OCI-LY7 (cell line): ENCODE results near the gene VWC2L. TPM values are rescaled to one million over a fixed set of nuclear protein-coding genes. Genes with fewer than 3 reads are reported as not detected.

ENCODE experiments used
- BruUV-seq: library from RNA; stranded (reverse); fragments of 400-500 nt; replicated peaks from 2 replicates; lab custom pipeline; 2021; lab: Mats Ljungman, UMichigan
- CTCF ChIA-PET: fragments of 300-600 bp; sonication (Branson Sonifier 250); formaldehyde crosslinking; loops from one replicate; lab custom pipeline; 2022; ENCODE audit warnings: antibody characterized with exemption; ENCODE audit not compliant: unreplicated experiment; lab: Charles Lee
- POLR2A ChIA-PET: fragments of 300-600 bp; sonication (Branson Sonifier 250); formaldehyde crosslinking; loops from one replicate; lab custom pipeline; 2022; ENCODE audit warnings: antibody characterized with exemption; lab: Charles Lee
- DNase-seq: peaks from one replicate; pipeline ENCODE4 v3.0.0-alpha.2; 2015; ENCODE audit warnings: low spot score
- H2AFZ ChIP-seq: fragments of 200-600 bp; sonication (generic), shearing (Covaris generic); 2 replicates; pipeline ENCODE4 v1.6.1; 2014; ENCODE audit warnings: mild to moderate bottlenecking, antibody characterized with exemption, low read length, moderate library complexity
- H3K27ac ChIP-seq: fragments of 200-600 bp; sonication (generic); 2 replicates; pipeline ENCODE4 v1.5.1; 2014; ENCODE audit warnings: mixed run types, low read depth, mild to moderate bottlenecking, moderate library complexity, low read length, inconsistent platforms; ENCODE audit not compliant: poor library complexity, severe bottlenecking
- H3K36me3 ChIP-seq: fragments of 200-600 bp; sonication (generic); 2 replicates; pipeline ENCODE4 v1.6.1; 2014; ENCODE audit warnings: mild to moderate bottlenecking, antibody characterized with exemption, low read length, moderate library complexity, mixed read lengths; ENCODE audit not compliant: insufficient read depth
- H3K4me1 ChIP-seq: fragments of 200-600 bp; sonication (generic); 2 replicates; pipeline ENCODE4 v1.5.1; 2014; ENCODE audit warnings: mild to moderate bottlenecking, low read length; ENCODE audit not compliant: insufficient read depth, poor library complexity, severe bottlenecking
- H3K4me2 ChIP-seq: fragments of 200-600 bp; sonication (generic); 2 replicates; pipeline ENCODE4 v1.6.1; 2014; ENCODE audit warnings: mild to moderate bottlenecking, low read length
- H3K4me3 ChIP-seq: fragments of 200-600 bp; sonication (generic); 2 replicates; pipeline ENCODE4 v1.5.1; 2014; ENCODE audit warnings: mild to moderate bottlenecking, low read depth, low read length; ENCODE audit not compliant: poor library complexity, severe bottlenecking
- H3K79me2 ChIP-seq: fragments of 200-600 bp; sonication (generic); 2 replicates; pipeline ENCODE4 v1.6.1; 2016; ENCODE audit warnings: low read depth, mild to moderate bottlenecking, low read length, moderate library complexity, mixed read lengths; ENCODE audit not compliant: insufficient read depth
- H3K9me2 ChIP-seq: fragments of 200-600 bp; sonication (generic); 2 replicates; pipeline ENCODE4 v1.6.1; 2016; ENCODE audit warnings: mild to moderate bottlenecking, low read length, mixed read lengths; ENCODE audit not compliant: insufficient read depth
- H3K9me3 ChIP-seq: fragments of 200-600 bp; sonication (generic); 2 replicates; pipeline ENCODE4 v1.6.1; 2014; ENCODE audit warnings: mild to moderate bottlenecking, mixed run types, low read length, mixed read lengths
- H4K20me1 ChIP-seq: fragments of 200-600 bp; sonication (generic); 2 replicates; pipeline ENCODE4 v1.6.1; 2014; ENCODE audit warnings: mild to moderate bottlenecking, antibody characterized with exemption, low read length, moderate library complexity, mixed read lengths; ENCODE audit not compliant: insufficient read depth
- CTCF ChIP-seq: fragments of 200-600 bp; sonication (generic); conservative IDR thresholded peaks from 2 replicates; pipeline ENCODE4 v1.5.1; 2014; ENCODE audit warnings: mild to moderate bottlenecking, antibody characterized with exemption, low read length, moderate library complexity, mixed read lengths
- EZH2phosphoT487 ChIP-seq: fragments of 200-600 bp; sonication (generic); IDR thresholded peaks from 2 replicates; pipeline ENCODE4 v1.6.1; 2018; ENCODE audit warnings: low read depth, borderline replicate concordance, mild to moderate bottlenecking, mixed run types, antibody characterized with exemption, low read length, moderate library complexity, mixed read lengths
- intact Hi-C: fragments of 100-400 bp; cut with micrococcal nuclease; formaldehyde crosslinking; loops from one replicate; pipeline ENCODE4 v1.10.0; 2022; ENCODE audit not compliant: unreplicated experiment
- total RNA-seq, 2 experiments: library from RNA; depleted of rRNA in 1 of 2; stranded (reverse); fragments of >200 nt in 1 of 2; shearing (Covaris generic) in 1 of 2; gene quantifications; 2 replicates each; pipeline ENCODE4 v1.2.3, GENCODE V29; 2014 to 2022

Gene VWC2L
- total RNA-seq, 2 experiments from 2014 or later = not detected

GRCh38 chr2:214465363-214466146 lies 54.7 kb downstream of the VWC2L start:
- H3K4me3 ChIP-seq = no peak overlapping the region
- intact Hi-C loops = no loop called here
- POLR2A ChIA-PET = interaction anchor here (1.3 kb wide), 1 partner anchor 12 kb away, joined by 3 read pairs; no protein-coding TSS in a partner anchor
- H3K36me3 ChIP-seq = no peaks in the 10 kb centered on the region
- CTCF ChIA-PET = no interaction called here
- BruUV-seq = no TSS peak
- H2AFZ ChIP-seq = no peak overlapping the region
- DNase-seq = no peak
- no peaks in the 10 kb centered on the region for H3K9me3 ChIP-seq
- no peak overlapping the region for H3K27ac ChIP-seq
- no peaks in the 10 kb centered on the region for H3K9me2 ChIP-seq
- H3K4me2 ChIP-seq = no peak overlapping the region
- H3K79me2 ChIP-seq = no peaks in the 10 kb centered on the region
- TF ChIP-seq CTCF (no peak), EZH2phosphoT487 (no peak)
- H3K4me1 ChIP-seq = no peaks in the 10 kb centered on the region
- H4K20me1 ChIP-seq = no peaks in the 10 kb centered on the region

GRCh38 chr2:214469728-214470127 lies 58.9 kb downstream of the VWC2L start:
- intact Hi-C loops = no loop called here
- H3K9me3 ChIP-seq = no peaks in the 10 kb centered on the region
- H3K79me2 ChIP-seq = no peaks in the 10 kb centered on the region
- no TSS peak for BruUV-seq
- H2AFZ ChIP-seq = no peak overlapping the region
- CTCF ChIA-PET = no interaction called here
- DNase-seq = no peak
- no peak overlapping the region for H3K4me3 ChIP-seq
- POLR2A ChIA-PET = no interaction called here
- TF ChIP-seq EZH2phosphoT487 (no peak), CTCF (no peak)
- H3K27ac ChIP-seq = no peak overlapping the region
- no peaks in the 10 kb centered on the region for H3K9me2 ChIP-seq
- H3K36me3 ChIP-seq = no peaks in the 10 kb centered on the region
- H3K4me2 ChIP-seq = no peak overlapping the region
- H4K20me1 ChIP-seq = no peaks in the 10 kb centered on the region
- H3K4me1 ChIP-seq = no peaks in the 10 kb centered on the region

- Histone ChIP-seq H3K27ac (no peak overlapping the region), H4K20me1 (no peaks in the 10 kb centered on the region), H3K9me3 (no peaks in the 10 kb centered on the region), H3K79me2 (no peaks in the 10 kb centered on the region), H2AFZ (no peak overlapping the region), H3K9me2 (no peaks in the 10 kb centered on the region), H3K4me1 (no peaks in the 10 kb centered on the region), H3K4me2 (no peak overlapping the region), H3K36me3 (no peaks in the 10 kb centered on the region), H3K4me3 (no peak overlapping the region)
- no peak for DNase-seq
- POLR2A ChIA-PET = no interaction called here
- intact Hi-C loops = no loop called here
- CTCF ChIA-PET = no interaction called here
- BruUV-seq = no TSS peak
- no peak for TF ChIP-seq EZH2phosphoT487
- no peak for TF ChIP-seq CTCF
Measured at GRCh38 chr2:214471382-214471781, 60.5 kb downstream of the VWC2L start.
